ENCODE measurements around the gene SSX1. TPM values are rescaled to one million over a fixed set of nuclear protein-coding genes. Genes with fewer than 3 reads are reported as not detected.
"Not testable (repeated sequence)": the region's sequence is repeated elsewhere in the genome, so short reads cannot be mapped to it uniquely, and the experiment has no call there.

Gene SSX1, protein sequence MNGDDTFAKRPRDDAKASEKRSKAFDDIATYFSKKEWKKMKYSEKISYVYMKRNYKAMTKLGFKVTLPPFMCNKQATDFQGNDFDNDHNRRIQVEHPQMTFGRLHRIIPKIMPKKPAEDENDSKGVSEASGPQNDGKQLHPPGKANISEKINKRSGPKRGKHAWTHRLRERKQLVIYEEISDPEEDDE
- not detected for polyA plus RNA-seq (2013, experiment 1 of 2)
- polyA plus RNA-seq (2013, experiment 2 of 2) = not detected

DNA sequence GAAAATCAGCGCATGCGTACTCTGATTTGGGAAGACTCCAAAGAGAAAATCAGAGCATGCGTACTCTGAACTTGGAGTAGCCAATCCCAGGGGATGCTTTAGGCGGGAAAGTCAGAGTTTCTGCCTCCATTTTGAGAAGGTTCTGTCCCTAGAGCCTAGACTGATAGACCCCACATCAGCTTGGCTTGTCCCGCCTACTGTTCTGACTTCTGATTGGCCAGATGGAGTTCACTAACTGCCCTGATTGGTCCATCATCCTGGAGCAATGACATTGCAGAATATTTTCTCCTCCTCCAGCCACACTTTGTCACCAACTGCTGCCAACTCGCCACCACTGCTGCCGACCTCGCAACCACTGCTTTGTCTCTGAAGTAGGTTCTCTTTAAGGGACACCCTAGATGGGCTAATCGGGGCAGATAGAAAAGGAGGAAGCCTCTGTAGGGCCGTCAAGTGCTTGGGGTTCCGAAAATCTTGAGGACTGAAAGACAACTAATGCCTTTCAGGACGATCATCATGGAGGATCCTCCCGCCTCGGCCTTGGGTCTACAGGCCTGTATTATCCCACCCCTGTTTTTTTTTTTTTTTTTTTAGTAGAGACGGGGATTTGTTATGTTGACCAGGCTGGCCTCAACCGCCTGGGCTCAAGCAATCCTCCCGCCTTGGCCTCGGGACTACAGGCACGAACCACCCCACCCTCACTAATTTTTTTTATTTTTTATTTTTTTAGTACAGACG, at the start of gene SSX1:
TSS of gene SSX1 (plus strand) at position 331 of the 735 bp plus-strand sequence. CDS start 1,850 bp downstream, outside the sequence.
- H2BK12ac ChIP-seq (ENCODE audit: low read length in 2 of 2); H3K4ac ChIP-seq (ENCODE audit: low read depth in 1 of 2, low read length in 2 of 2); H3K36me3 ChIP-seq (ENCODE audit: control insufficient read depth in 1 of 2, insufficient read depth in 2 of 2, low read depth in 1 of 2, low read length in 2 of 2); H3K4me2 ChIP-seq (ENCODE audit: low read length, poor library complexity, severe bottlenecking); H3K27me3 ChIP-seq (ENCODE audit: control insufficient read depth in 1 of 2, insufficient read depth in 1 of 2, low read length in 2 of 2); H2BK15ac ChIP-seq (ENCODE audit: low read depth, poor library complexity, severe bottlenecking); H2BK5ac ChIP-seq (ENCODE audit: low read depth, low read length, poor library complexity, severe bottlenecking); H3K4me3 ChIP-seq (ENCODE audit: insufficient read depth in 1 of 2, low read depth in 1 of 2, low read length in 2 of 2); H4K8ac ChIP-seq (ENCODE audit: low read length); H3K18ac ChIP-seq (ENCODE audit: low read depth in 1 of 2, low read length in 2 of 2); H2AK5ac ChIP-seq (ENCODE audit: low read length, severe bottlenecking); H4K91ac ChIP-seq (ENCODE audit: low read length); H2BK120ac ChIP-seq (ENCODE audit: low read depth, low read length); H3K9me3 ChIP-seq (ENCODE audit: control insufficient read depth, low read length); H3K9ac ChIP-seq (ENCODE audit: low read length); H3K14ac ChIP-seq (ENCODE audit: low read length in 2 of 2); H3K4me1 ChIP-seq (ENCODE audit: control insufficient read depth, insufficient read depth, low read depth, low read length); H3K79me1 ChIP-seq (replicated peaks; ENCODE audit: low read length, poor library complexity, severe bottlenecking); H3K27ac ChIP-seq (ENCODE audit: low read length, poor library complexity, severe bottlenecking); H3K23ac ChIP-seq (ENCODE audit: low read length in 2 of 2); H2AFZ ChIP-seq (ENCODE audit: low read depth, low read length); DNase-seq: not testable (repeated sequence)
- WGBS = 85% methylated on average over 7 of the region's 20 CpGs

GRCh38 chrX:48214341-48214740, 40.9 kb upstream of the SSX1 start:
- not testable (repeated sequence) for H2BK15ac ChIP-seq (ENCODE audit: low read depth, poor library complexity, severe bottlenecking); H4K8ac ChIP-seq (ENCODE audit: low read length); H3K9ac ChIP-seq (ENCODE audit: low read length); H3K4me2 ChIP-seq (ENCODE audit: low read length, poor library complexity, severe bottlenecking); H4K91ac ChIP-seq (ENCODE audit: low read length); H3K36me3 ChIP-seq (ENCODE audit: control insufficient read depth in 1 of 2, insufficient read depth in 2 of 2, low read depth in 1 of 2, low read length in 2 of 2); H2BK12ac ChIP-seq (ENCODE audit: low read length in 2 of 2); H3K4me3 ChIP-seq (ENCODE audit: insufficient read depth in 1 of 2, low read depth in 1 of 2, low read length in 2 of 2); H2BK5ac ChIP-seq (ENCODE audit: low read depth, low read length, poor library complexity, severe bottlenecking); H3K23ac ChIP-seq (ENCODE audit: low read length in 2 of 2); H3K79me1 ChIP-seq (replicated peaks; ENCODE audit: low read length, poor library complexity, severe bottlenecking); H2AK5ac ChIP-seq (ENCODE audit: low read length, severe bottlenecking); H2AFZ ChIP-seq (ENCODE audit: low read depth, low read length); H3K4me1 ChIP-seq (ENCODE audit: control insufficient read depth, insufficient read depth, low read depth, low read length); H3K18ac ChIP-seq (ENCODE audit: low read depth in 1 of 2, low read length in 2 of 2); H2BK120ac ChIP-seq (ENCODE audit: low read depth, low read length); DNase-seq; H3K14ac ChIP-seq (ENCODE audit: low read length in 2 of 2); H3K4ac ChIP-seq (ENCODE audit: low read depth in 1 of 2, low read length in 2 of 2); H3K9me3 ChIP-seq (ENCODE audit: control insufficient read depth, low read length); H3K27ac ChIP-seq (ENCODE audit: low read length, poor library complexity, severe bottlenecking)
- WGBS = 30% methylated on average over 3 of the region's 4 CpGs
- peaks cover 0 to 11% of the 10 kb centered on the region in 2 experiments for H3K27me3 ChIP-seq (ENCODE audit: control insufficient read depth in 1 of 2, insufficient read depth in 1 of 2, low read length in 2 of 2)

DNA sequence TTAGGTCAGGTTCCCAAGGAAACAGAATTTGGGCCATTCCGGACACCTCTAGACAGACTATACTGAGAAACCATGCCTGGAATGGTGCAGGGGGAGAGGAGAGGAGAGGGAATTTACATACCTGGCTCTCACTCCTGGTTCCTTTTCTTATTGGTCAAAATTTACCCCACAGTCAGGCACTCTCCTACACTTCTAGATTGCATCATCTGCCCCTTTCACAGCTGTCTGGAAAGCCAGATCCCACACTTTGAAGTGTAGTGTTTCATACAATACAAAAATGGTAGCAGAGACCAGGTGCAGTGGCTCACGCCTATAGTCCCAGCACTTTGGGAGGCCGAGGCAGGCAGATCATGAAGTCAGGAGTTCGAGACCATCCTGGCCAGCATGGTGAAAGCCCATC, 31.0 kb upstream of the SSX1 start:
- H3K23ac ChIP-seq (ENCODE audit: low read length in 2 of 2); H3K18ac ChIP-seq (ENCODE audit: low read depth in 1 of 2, low read length in 2 of 2); H3K9ac ChIP-seq (ENCODE audit: low read length); H3K27me3 ChIP-seq (ENCODE audit: control insufficient read depth in 1 of 2, insufficient read depth in 1 of 2, low read length in 2 of 2); H3K79me1 ChIP-seq (replicated peaks; ENCODE audit: low read length, poor library complexity, severe bottlenecking); H3K14ac ChIP-seq (ENCODE audit: low read length in 2 of 2); H2BK5ac ChIP-seq (ENCODE audit: low read depth, low read length, poor library complexity, severe bottlenecking); H2BK120ac ChIP-seq (ENCODE audit: low read depth, low read length); H3K9me3 ChIP-seq (ENCODE audit: control insufficient read depth, low read length); H2BK12ac ChIP-seq (ENCODE audit: low read length in 2 of 2); H3K27ac ChIP-seq (ENCODE audit: low read length, poor library complexity, severe bottlenecking); H3K36me3 ChIP-seq (ENCODE audit: control insufficient read depth in 1 of 2, insufficient read depth in 2 of 2, low read depth in 1 of 2, low read length in 2 of 2); H4K8ac ChIP-seq (ENCODE audit: low read length); H4K91ac ChIP-seq (ENCODE audit: low read length); H2AK5ac ChIP-seq (ENCODE audit: low read length, severe bottlenecking); H2BK15ac ChIP-seq (ENCODE audit: low read depth, poor library complexity, severe bottlenecking); H2AFZ ChIP-seq (ENCODE audit: low read depth, low read length); H3K4ac ChIP-seq (ENCODE audit: low read depth in 1 of 2, low read length in 2 of 2); H3K4me1 ChIP-seq (ENCODE audit: control insufficient read depth, insufficient read depth, low read depth, low read length); H3K4me2 ChIP-seq (ENCODE audit: low read length, poor library complexity, severe bottlenecking); H3K4me3 ChIP-seq (ENCODE audit: insufficient read depth in 1 of 2, low read depth in 1 of 2, low read length in 2 of 2); DNase-seq: not testable (repeated sequence)
- WGBS = 77% methylated on average over 3 of the region's 4 CpGs

GRCh38 chrX:48252945-48253344, 2.2 kb upstream of the SSX1 start:
- H4K8ac ChIP-seq (ENCODE audit: low read length); DNase-seq; H2BK12ac ChIP-seq (ENCODE audit: low read length in 2 of 2); H3K4me3 ChIP-seq (ENCODE audit: insufficient read depth in 1 of 2, low read depth in 1 of 2, low read length in 2 of 2); H3K4ac ChIP-seq (ENCODE audit: low read depth in 1 of 2, low read length in 2 of 2); H2AFZ ChIP-seq (ENCODE audit: low read depth, low read length); H3K4me2 ChIP-seq (ENCODE audit: low read length, poor library complexity, severe bottlenecking); H3K23ac ChIP-seq (ENCODE audit: low read length in 2 of 2); H3K9ac ChIP-seq (ENCODE audit: low read length); H2BK15ac ChIP-seq (ENCODE audit: low read depth, poor library complexity, severe bottlenecking); H2BK120ac ChIP-seq (ENCODE audit: low read depth, low read length); H3K27ac ChIP-seq (ENCODE audit: low read length, poor library complexity, severe bottlenecking); H3K18ac ChIP-seq (ENCODE audit: low read depth in 1 of 2, low read length in 2 of 2); H2BK5ac ChIP-seq (ENCODE audit: low read depth, low read length, poor library complexity, severe bottlenecking); H3K79me1 ChIP-seq (replicated peaks; ENCODE audit: low read length, poor library complexity, severe bottlenecking); H3K14ac ChIP-seq (ENCODE audit: low read length in 2 of 2); H3K27me3 ChIP-seq (ENCODE audit: control insufficient read depth in 1 of 2, insufficient read depth in 1 of 2, low read length in 2 of 2); H2AK5ac ChIP-seq (ENCODE audit: low read length, severe bottlenecking); H3K4me1 ChIP-seq (ENCODE audit: control insufficient read depth, insufficient read depth, low read depth, low read length); H3K9me3 ChIP-seq (ENCODE audit: control insufficient read depth, low read length); H4K91ac ChIP-seq (ENCODE audit: low read length); H3K36me3 ChIP-seq (ENCODE audit: control insufficient read depth in 1 of 2, insufficient read depth in 2 of 2, low read depth in 1 of 2, low read length in 2 of 2): not testable (repeated sequence)
- WGBS = no CpG with 5 or more reads among the region's 6 CpGs
